Nucleus accumbens (tissue), 56 donors: ENCODE measurements around the gene TBC1D3K.
"Not testable (repeated sequence)": the region's sequence is repeated elsewhere in the genome, so short reads cannot be mapped to it uniquely, and the experiment has no call there.

Experiments used
- DNase-seq, 56 donors: peaks; one replicate each; lab custom pipeline; 2025; lab: John Stamatoyannopoulos, UW

Gene TBC1D3K

DNA sequence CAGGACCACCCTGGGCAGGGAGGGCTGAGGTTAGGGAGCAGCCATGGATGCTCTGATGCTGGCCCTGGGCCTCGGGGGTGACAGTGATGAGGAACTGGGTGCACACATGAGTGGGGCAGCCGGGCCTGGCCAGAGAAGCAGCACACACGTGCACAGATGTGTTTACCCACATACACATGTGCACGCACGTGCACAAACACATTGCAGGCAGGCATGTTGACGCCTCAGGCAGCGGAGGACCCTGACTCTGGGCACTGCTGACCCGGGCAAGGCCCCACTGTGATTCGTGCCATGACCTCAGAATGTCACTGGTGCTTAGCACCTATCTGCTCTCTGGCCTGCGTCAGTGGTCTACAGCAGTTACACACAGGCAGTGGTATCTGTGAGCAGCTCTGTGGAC is at the start of gene TBC1D3K:
Gene TBC1D3K (plus strand): TSS at position 301 of the 400 bp plus-strand sequence. CDS start 1,585 bp downstream, outside the sequence.
- not testable (repeated sequence) for DNase-seq

DNA sequence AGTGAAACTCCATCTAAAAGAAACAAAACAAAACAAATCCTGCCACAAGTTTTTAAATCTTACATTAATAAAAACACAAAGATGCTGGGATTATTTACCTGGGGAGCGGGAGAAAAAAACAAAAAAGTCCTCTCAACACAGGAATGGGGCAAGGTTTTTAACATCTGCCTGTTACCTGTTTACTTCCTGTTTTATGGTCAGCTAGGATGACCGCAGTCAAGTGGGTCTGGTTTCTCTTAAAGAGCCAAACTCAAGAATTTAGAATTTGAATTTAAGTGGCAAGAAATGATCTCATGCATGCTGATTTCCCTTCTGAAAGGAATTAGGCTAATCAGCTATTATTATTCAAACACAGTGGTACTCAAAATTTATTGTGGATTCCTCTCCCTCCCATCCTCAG is 39.7 kb upstream of the TBC1D3K start:
- no peak for DNase-seq

DNA sequence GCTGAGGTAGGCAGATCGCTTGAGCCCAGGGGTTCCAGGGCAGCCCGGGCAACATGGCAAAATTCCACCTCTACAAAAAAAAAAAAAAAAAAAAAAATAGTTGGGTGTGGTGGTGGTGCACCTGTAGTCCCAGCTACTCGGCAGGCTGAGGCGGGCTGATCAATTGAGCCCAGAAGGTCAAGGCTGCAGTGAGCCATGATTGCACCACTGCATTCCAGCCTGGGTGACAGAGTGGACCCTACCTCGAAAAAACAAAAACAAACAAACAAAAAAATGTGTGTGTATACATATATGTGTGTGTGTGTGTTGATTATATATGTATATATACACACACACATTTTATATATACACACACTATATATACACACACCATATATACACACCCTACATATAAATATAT is 39.1 kb upstream of the TBC1D3K start:
- DNase-seq: no peak

DNA sequence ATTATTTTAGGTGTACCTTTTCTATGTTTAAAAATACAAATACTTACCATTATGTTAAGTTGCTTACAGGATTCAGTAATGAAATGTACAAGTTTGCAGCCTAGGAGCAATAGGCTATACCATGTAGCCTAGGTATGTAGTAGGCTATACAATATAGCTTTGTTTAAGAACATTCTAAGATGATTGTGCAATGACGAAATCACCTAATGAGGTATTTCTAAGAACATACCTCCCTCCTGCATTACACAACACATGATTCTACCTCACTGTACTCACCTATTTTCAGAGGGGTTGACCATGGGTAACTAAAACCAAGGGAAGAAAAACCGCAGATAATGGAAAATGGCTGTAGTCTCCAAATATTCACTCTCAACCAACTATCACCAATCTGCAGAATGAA is 35.3 kb upstream of the TBC1D3K start:
- DNase-seq: no peak

DNA sequence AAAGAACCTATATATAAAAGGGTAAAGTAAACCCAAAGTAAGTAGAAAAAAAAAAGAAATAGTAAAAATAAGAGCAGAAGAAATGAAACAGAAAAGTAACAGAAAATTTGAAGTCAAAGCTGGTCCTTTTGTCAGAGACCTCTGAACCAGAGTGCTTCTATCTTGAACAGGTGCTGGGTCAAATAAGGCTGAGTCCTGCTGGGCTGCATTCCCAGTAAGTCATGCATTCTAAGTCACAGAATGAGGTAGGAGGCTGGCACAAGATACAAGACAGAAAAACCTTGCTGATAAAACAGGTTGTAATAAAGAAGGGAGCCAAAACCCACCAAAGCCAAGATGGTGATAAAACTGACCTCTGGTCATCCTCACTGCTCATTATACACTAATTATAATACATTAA is 27.3 kb upstream of the TBC1D3K start:
- DNase-seq: not testable (repeated sequence)
